Esophagus muscularis mucosa (tissue), 4 donors: ENCODE measurements around the gene ST6GALNAC3. TPM values are rescaled to one million over a fixed set of nuclear protein-coding genes. Genes with fewer than 3 reads are reported as not detected.

Source experiments
- DNase-seq: peaks from one replicate; pipeline ENCODE4 v3.0.0-alpha.2; 2017; ENCODE audit errors: extremely low spot score
- H3K27ac ChIP-seq, 4 donors: fragments of 200-600 bp; sonication (generic); replicated peaks in 1 of 4; 1 replicate in 3 of 4; 2 replicates in 1 of 4; pipeline ENCODE4 v1.5.1; 2016 to 2019; ENCODE audit warnings: mild to moderate bottlenecking in 1 of 4
- H3K27me3 ChIP-seq, 4 donors: fragments of 200-600 bp; sonication (generic); one replicate each; pipeline versions ENCODE4 v1.5.1 to v1.6.0; 2016 to 2019
- H3K36me3 ChIP-seq, 4 donors: fragments of 200-600 bp; sonication (generic); one replicate each; pipeline ENCODE4 v1.5.1; 2016 to 2019
- H3K4me1 ChIP-seq, 4 donors: fragments of 200-600 bp; sonication (generic); one replicate each; pipeline ENCODE4 v1.5.1; 2016 to 2019
- H3K4me3 ChIP-seq, 4 donors: fragments of 200-600 bp; sonication (generic); 1 replicate in 2 of 4; 2 replicates in 2 of 4; pipeline ENCODE4 v1.5.1; 2016 to 2019; ENCODE audit warnings: mild to moderate bottlenecking in 4 of 4, moderate library complexity in 1 of 4
- H3K9me3 ChIP-seq, 4 donors: fragments of 200-600 bp; sonication (generic); 1 replicate in 3 of 4; 2 replicates in 1 of 4; pipeline ENCODE4 v1.5.1; 2016 to 2019
- EP300 ChIP-seq: sonication (generic); formaldehyde crosslinking; IDR thresholded peaks from one replicate; pipeline ENCODE4 v1.6.1; 2017; ENCODE audit warnings: antibody characterized with exemption
- POLR2A ChIP-seq: fragments of 450-650 bp; IDR thresholded peaks from one replicate; pipeline ENCODE4 v1.6.1; 2017; ENCODE audit warnings: antibody characterized with exemption, moderate library complexity, mild to moderate bottlenecking, low read depth
- POLR2AphosphoS5 ChIP-seq, 2 donors: sonication (generic); formaldehyde crosslinking; IDR thresholded peaks; one replicate each; pipeline ENCODE4 v1.6.1; 2017; ENCODE audit warnings: antibody characterized with exemption in 2 of 2
- WGBS: methylation state at CpG from one replicate; pipeline ENCODE4 v1.1.5; 2018; 5-methylcytosine and 5-hydroxymethylcytosine counted together
- intact Hi-C: fragments of 100-400 bp; cut with DNase I; formaldehyde crosslinking; loops from one replicate; pipeline ENCODE4 v1.15.1; 2023
- total RNA-seq, 4 donors: library from RNA; depleted of rRNA; stranded (reverse); fragments of >200 nt; gene quantifications; one replicate each; pipeline versions ENCODE4 v1.1.0 to v1.2.1, GENCODE V29; 2016
- TF ChIP-seq, protein P1 (sequence below), 3 experiments: fragments of 200-600 bp in 2 of 3; fragments of 450-650 bp in 1 of 3; sonication (generic) in 2 of 3; IDR thresholded peaks; one replicate each; pipeline ENCODE4 v1.5.1; 2017 to 2019; ENCODE audit warnings: antibody characterized with exemption in 3 of 3, mild to moderate bottlenecking in 2 of 3, moderate library complexity in 1 of 3

ST6GALNAC3 gene
- total RNA-seq, 4 donors from 2014 or later: 2.1 to 6.8 (median 4.8) TPM

DNA sequence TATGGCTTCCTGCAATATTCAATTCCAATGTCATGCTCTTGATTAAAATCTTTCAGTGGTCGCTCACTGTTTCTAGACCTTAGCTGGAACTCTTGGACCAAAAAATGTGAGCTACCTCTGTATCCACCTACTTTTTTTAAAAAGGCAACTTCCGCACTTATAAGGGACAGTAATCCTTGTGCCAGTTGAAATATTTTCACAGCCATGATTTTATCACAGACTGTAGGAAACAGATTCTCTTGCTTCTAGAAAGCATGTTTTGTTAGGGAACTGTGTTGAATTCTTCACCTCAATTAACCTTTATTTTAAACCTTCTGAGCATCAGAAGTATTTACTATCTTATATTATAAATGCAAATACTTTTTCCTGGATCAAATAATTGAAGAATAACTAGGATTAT is 496.7 kb downstream of the ST6GALNAC3 start:
- H3K27ac ChIP-seq: no peak overlapping the region
- no peak for DNase-seq
- TF ChIP-seq EP300: no peak
- TF ChIP-seq POLR2A: no peak
- TF ChIP-seq, protein P1, sequence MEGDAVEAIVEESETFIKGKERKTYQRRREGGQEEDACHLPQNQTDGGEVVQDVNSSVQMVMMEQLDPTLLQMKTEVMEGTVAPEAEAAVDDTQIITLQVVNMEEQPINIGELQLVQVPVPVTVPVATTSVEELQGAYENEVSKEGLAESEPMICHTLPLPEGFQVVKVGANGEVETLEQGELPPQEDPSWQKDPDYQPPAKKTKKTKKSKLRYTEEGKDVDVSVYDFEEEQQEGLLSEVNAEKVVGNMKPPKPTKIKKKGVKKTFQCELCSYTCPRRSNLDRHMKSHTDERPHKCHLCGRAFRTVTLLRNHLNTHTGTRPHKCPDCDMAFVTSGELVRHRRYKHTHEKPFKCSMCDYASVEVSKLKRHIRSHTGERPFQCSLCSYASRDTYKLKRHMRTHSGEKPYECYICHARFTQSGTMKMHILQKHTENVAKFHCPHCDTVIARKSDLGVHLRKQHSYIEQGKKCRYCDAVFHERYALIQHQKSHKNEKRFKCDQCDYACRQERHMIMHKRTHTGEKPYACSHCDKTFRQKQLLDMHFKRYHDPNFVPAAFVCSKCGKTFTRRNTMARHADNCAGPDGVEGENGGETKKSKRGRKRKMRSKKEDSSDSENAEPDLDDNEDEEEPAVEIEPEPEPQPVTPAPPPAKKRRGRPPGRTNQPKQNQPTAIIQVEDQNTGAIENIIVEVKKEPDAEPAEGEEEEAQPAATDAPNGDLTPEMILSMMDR (IDR thresholded peaks at IDR 0.05): no peak
- TF ChIP-seq POLR2AphosphoS5 (IDR thresholded peaks at IDR 0.05): no peak
- no peak overlapping the region for H3K4me3 ChIP-seq
- H3K36me3 ChIP-seq: no peaks in the 10 kb centered on the region
- no peaks in the 10 kb centered on the region for H3K9me3 ChIP-seq
- whole genome bisulfite sequencing: 94% methylated on average over 2 of the region's 2 CpGs
- intact Hi-C loops: no loop called here
- H3K4me1 ChIP-seq: no peaks in the 10 kb centered on the region
- H3K27me3 ChIP-seq: no peaks in the 10 kb centered on the region

DNA sequence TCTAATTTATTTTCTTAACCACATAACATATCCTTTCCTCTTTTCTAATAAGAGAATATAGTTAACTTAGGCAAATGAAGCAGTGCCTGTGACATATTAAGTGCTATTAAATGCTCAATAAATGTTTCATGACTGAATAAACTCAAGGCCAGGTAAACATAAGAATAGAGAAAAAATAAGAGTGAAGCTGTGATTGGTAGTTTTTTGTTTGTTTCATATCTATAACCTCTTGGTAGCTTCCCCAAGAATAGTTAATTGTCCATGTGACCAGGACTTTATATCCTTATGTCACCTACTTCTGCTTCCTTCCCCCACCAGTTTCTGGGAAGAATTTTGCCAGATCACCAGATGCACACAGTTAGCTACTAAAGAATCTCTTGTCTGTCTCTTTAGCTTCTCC is 497.7 kb downstream of the ST6GALNAC3 start:
- TF ChIP-seq POLR2A (no peak), EP300 (no peak), POLR2AphosphoS5 (IDR thresholded peaks at IDR 0.05) (no peak)
- TF ChIP-seq, protein P1 (IDR thresholded peaks at IDR 0.05): no peak
- intact Hi-C loops: no loop called here
- H3K36me3 ChIP-seq: no peaks in the 10 kb centered on the region

DNA sequence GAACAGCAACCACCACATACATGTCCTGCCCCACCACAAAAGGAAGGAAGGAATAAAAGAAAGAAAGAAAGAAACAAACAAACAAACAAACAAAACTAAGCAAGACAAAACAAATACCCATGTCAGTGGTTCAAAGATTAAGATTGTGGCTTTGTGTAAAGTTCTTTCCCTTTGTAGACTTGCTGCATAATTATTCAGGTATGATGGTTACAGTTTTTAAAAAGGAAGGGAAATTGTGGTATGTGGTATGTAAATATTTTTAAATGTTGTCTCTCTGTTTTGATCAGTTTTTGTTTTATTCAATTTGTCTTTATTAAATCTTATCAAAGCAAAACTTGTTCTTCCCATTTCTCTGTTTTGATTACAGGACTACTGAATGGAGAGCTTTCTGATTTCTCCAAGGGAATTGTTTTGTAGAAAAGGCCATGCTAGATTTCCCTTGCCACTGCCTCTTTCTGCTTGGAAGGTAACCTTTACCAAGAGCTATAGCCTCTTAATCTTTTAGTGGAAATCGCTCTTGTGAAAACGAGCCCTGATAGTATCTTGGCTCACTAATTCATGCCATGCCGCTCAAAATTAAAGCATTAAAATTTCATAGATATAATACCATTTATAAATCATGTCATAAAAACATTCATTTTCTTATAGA is 502.5 kb downstream of the ST6GALNAC3 start:
- 91% methylated on average over 3 of the region's 3 CpGs for WGBS
- DNase-seq: no peak
- Histone ChIP-seq H3K4me1 (no peaks in the 10 kb centered on the region), H3K27me3 (no peaks in the 10 kb centered on the region), H3K27ac (no peak overlapping the region), H3K36me3 (no peaks in the 10 kb centered on the region), H3K9me3 (no peaks in the 10 kb centered on the region), H3K4me3 (no peak overlapping the region)
- intact Hi-C loops: no loop called here
- no peak for TF ChIP-seq EP300
- TF ChIP-seq, protein P1 (IDR thresholded peaks at IDR 0.05): no peak
- no peak for TF ChIP-seq POLR2AphosphoS5 (IDR thresholded peaks at IDR 0.05)
- no peak for TF ChIP-seq POLR2A

More for the DNA sequence above, 497.7 kb downstream of the ST6GALNAC3 start:
- H3K4me1 ChIP-seq: no peaks in the 10 kb centered on the region
- H3K27ac ChIP-seq: no peak overlapping the region
- DNase-seq: no peak
- H3K27me3 ChIP-seq: no peaks in the 10 kb centered on the region
- no peak overlapping the region for H3K4me3 ChIP-seq
- no peaks in the 10 kb centered on the region for H3K9me3 ChIP-seq

DNA sequence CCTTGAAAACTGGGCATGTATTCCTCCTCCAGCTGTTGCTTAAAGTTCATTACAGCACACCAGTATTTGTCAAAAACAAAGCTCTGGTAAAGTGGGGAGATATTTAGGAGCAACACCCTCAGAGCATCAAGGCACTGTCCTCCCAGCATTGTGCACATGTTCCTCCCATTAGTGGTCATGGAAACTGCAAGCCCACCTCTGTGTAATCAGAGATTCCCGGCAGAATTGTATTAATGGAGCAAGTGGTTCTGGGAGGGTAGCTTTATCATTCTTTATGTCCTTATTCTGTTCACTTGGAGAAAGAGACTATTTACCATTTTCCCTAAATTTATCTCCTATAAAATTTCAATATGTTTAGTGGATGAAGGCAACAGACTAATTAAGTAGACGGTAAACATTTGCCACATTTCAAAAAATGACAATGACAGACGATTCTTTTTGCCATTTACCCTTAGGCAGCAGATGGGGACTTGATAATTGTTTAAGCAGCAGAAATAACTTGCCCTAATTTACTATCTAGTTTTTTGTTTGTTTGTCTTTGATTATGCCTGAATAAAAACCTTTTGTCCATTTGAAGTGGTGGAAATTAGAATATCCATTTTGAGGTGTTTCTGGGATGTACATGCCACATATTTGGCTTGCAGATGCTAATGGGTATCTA is 503.1 kb downstream of the ST6GALNAC3 start:
- TF ChIP-seq, protein P1 (IDR thresholded peaks at IDR 0.05): no peak
- TF ChIP-seq POLR2AphosphoS5 (IDR thresholded peaks at IDR 0.05) (no peak), EP300 (no peak), POLR2A (no peak)
- no peak for DNase-seq
- WGBS: 84% methylated on average over 3 of the region's 3 CpGs

More for the DNA sequence above, 503.1 kb downstream of the ST6GALNAC3 start:
- H3K36me3 ChIP-seq: no peaks in the 10 kb centered on the region
- H3K9me3 ChIP-seq: no peaks in the 10 kb centered on the region
- no peaks in the 10 kb centered on the region for H3K27me3 ChIP-seq
- H3K27ac ChIP-seq: no peak overlapping the region
- no peak overlapping the region for H3K4me3 ChIP-seq
- intact Hi-C loops: no loop called here
- H3K4me1 ChIP-seq: no peaks in the 10 kb centered on the region
